ENCODE measurements around the gene PTPRG.

The PTPRG gene

DNA sequence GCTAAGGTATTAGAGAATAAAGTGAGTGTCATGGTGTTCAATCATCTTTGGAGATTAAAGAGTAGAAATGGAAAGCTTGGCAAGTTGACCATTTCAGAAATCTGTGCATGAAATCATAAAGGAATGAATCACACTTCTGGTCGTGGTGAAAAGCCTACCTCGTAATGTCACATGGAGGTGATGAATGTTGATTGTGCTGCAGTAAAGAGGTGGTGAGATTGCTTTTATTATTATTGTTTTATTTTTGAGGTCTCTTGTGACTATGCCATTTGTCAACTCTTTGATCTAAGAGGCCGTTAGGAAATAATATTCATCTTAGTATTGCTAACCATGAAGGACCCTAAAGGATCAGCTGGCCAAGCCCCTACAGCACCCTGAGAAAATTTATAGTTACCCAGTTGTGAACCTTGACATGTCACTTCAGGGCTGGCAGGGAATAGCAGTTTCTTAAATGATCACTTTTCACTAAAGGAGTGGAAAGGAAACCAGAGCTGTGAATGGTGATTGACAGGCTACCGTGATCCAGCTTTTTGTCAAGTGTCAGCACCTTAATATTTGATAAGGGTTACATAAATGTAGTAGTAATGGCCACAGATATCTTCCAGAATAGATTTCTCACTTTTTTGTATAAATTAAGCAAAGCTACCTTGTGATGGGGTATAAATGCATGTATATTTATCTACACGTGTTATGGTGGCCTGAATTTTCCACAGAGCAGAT lies 203.9 kb downstream of the PTPRG start:
- DNase-seq (ENCODE audit: low spot score): no peak

DNA sequence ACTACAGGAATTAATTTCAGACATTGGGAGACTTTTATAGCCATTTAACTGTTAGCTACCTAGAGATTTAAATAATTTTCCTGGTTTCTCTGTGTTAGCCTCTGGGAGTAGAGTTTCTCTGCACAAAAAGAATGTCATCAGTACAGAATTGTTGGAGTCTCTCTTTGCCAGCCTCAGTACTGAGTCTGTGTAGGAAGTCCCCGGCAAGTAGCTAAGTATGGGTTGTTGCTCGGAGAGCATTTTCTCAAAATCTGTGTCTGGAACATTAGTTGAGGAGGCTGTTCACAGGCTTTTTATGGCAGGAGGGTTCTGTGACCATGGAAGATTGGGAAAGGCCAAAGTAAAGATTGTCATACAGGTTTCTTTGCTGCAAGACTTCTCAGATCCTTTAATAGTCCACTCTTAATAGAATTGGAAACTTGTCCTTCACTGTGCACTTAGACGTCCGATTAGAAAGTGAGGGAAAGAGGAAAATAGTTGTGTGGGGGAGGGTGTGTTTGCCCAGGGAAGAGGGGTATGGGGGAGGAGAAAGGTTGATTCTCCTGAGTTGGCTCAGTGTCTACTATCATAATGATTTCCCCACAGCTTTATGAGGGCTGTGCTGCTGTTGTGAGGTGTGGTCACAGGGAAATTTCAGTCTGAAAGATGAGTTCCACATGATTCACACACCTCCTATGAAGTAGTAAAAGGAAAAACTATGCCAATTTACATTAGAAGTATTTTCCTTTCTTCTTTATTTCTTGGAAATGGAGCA lies 207.1 kb downstream of the PTPRG start:
- DNase-seq (ENCODE audit: low spot score): no peak

DNA sequence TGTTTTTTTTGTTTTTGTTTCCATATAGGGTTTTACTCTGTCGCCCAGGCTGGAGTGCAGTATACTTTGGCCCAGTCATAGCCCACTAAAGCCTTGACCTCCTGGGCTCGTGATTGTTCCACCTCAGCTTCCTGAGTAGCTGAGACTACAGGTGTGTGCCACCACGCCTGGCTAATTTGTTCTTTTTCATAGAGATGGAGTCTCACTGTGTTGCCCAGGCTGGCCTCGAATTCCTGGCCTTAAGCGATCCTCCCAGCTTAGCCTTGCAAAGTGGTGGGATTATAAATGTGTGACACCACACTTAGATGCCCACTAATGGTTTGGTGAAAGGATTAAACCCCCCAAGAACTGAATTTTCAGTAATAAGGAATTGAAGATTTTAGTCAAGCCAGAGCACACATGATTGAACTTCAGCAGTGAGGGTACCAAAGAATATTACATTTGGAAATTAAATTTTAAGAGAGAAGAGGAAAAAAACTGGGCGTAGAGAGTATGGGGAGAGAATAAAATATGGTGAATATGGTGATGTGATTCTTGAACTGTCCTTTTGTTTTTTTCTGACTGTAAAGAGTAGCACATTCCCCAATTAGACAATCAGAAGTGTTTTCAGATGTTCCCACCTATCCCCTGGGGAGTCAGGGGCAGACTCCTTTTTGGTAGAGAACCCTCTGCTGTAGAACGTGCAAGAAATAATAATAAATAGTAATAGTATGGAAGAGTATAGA lies 208.1 kb downstream of the PTPRG start:
- DNase-seq (ENCODE audit: low spot score): no peak

DNA sequence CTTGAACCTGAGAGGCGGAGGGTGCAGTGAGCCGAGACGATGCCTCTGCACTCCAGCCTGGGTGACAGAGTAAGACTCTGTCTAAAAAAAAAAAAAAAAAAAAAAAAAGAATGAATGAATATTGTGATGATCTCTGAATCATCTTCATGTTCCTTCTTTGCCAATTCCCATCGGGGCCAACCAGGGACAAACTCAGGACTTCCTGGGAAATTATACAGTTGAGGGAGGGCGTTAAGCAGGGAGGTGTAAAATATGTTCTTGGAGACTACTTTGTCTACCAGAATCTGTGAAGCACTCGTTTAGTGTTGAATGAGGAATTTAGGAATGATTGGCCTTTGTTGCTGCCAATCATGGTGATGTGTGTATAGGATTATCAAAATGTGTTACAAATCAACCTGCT lies 210.6 kb downstream of the PTPRG start:
- DNase-seq (ENCODE audit: low spot score): no peak

DNA sequence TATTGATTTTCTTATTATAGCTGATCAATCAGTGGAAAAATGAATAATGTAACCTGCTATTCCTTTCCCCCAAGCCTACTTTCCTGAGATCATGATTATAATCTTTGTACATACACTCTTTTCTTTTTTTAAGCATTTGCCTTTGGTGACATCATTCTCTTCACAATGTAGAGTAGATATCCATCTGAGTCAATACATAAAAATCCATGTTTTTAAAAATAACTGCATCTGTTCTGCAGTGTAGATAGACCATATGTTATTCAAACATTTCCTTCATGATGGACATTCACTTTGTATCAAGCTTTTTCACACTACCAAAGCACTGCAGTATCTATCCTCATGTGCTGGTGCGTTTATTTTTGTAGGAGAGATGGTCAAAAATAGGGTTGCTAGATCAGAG lies 211.1 kb downstream of the PTPRG start:
- DNase-seq (ENCODE audit: low spot score): no peak

DNA sequence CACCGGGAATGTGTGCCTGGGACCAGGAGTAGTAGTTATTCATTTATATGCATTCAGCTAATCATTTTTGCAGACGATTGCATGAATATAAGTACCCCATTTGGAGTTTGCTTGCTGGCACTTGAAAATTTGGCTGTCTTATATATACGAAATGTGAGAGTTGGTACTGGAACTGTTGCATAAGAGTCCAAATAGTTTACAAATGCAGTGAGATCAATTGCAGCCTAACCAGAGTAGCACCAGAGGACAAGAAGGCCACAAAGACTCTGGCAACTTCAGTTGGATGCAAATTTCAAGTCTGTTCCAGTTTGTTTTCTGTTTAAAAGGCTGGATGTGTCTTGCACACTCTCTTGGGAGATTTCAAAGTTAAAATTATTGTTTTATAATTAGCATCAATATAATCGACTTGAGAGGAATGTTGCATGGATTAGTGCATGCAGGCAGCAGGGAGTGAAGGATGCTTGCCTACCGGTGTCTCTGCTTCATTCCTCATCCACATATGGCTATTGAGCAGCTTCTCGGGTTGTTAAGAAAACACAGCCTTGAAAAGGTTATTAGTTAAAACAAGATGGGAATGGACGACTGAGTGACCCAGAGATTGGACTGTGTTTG lies 213.0 kb downstream of the PTPRG start:
- DNase-seq (ENCODE audit: low spot score): no peak

DNA sequence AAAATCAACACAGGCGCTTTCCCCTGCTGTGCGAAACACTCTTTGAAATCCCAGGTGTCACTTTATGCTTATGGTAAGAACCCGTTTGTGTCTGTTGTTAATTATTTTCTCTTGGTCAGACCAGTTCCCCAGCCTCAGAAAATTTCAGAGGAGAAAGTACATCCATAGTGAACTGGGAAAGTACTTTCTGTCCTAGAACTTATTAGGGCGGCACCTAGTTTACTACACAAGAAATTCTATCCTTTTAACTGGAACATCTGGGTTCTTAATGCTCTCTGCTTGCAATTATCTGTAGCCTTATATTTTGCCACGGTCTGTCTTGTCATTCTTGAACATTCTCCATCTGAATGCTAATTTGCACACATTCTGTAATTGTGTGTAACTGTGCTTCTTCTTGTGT lies 215.0 kb downstream of the PTPRG start:
- DNase-seq (ENCODE audit: low spot score): no peak

DNA sequence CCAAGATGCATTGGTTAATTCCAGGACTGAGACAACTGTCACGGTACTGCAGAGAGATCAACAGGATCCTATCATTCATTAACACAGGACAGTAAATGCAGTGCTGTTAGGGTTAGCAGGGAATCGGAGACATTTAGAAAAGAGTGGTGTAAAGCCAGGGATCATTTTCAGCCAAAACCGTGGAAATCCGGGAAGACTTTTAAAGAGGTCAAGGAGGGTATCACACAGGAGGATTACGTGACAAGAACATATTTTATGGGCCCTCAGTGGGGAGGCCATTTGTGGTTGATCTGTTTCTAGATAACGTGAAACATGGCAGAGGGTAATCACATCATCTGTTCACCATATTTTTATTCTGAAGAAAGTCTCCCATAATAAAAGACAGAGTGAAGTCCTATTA lies 216.1 kb downstream of the PTPRG start:
- no peak for DNase-seq (ENCODE audit: low spot score)

DNA sequence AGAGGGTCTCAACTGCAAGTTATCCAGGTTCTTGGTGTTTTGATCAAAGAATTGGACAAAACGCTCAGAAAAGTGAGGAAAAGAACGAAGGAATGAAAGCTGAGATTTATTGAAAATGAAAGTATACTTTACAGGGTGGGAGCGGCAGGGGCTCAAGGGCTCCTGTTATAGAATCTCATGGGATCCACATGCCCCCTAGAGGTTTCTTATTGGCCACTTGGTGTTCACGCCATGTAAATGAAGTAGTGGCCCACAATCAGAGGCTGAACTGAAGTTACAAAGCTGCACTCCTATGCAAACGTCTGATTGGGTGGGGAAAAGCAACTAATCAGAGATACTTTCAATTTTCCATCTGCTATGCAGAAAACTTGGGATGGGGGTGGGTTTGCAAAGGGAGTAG lies 216.7 kb downstream of the PTPRG start:
- DNase-seq (ENCODE audit: low spot score): no peak

DNA sequence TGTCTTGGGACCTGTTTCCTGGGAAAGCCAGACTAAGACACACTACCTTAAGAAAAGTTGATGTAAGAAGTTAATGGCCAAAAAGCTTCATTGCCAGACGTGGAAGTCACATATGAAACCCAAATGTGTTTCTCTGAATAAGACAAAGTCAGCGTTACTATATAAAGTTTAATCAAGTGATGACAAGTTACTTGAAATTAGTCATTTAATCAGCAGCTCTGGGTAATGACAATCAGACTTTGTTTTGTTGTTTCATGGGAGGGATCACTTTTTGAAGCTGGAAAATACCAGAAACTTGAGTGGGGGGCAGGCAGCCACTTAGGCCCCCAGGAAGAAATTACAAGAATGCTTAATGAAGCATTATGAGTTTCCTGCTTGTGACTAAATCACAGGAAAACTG lies 218.6 kb downstream of the PTPRG start:
- DNase-seq (ENCODE audit: low spot score): no peak

DNA sequence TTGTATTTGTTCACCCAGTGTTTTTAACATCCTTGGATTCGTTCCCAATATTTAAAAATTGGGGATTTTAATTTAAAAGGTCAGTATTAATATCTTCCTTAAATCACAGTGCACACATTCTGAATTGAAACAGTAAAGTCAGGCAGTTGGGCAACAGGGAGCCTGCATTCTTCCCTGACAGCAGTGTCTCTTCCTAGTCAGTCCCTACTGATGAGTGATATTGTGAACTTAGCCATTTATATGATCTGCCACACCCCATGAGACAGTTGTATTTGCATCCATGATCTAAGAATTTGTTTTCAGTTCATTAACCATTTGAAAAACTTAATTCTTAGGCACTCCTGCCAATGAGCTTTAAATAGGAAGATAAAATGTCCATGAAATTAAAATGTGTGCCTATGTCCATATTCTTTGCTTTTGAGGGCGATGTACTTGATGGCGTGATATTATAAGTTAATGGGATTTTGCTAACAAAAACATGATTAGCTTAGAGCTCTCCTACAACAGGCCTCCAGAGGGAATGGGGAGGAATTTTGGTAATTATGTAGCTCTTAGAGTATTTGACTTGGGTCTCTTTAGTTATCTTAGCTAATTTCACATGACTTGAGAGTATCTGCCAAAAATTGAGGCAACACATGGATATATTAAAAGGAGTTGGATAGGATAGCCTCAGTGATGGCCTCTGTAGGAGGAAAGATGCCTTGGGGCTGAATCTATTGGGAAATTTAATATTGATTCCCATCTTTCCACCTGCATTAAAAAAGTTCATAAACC lies 219.3 kb downstream of the PTPRG start:
- DNase-seq (ENCODE audit: low spot score): no peak

DNA sequence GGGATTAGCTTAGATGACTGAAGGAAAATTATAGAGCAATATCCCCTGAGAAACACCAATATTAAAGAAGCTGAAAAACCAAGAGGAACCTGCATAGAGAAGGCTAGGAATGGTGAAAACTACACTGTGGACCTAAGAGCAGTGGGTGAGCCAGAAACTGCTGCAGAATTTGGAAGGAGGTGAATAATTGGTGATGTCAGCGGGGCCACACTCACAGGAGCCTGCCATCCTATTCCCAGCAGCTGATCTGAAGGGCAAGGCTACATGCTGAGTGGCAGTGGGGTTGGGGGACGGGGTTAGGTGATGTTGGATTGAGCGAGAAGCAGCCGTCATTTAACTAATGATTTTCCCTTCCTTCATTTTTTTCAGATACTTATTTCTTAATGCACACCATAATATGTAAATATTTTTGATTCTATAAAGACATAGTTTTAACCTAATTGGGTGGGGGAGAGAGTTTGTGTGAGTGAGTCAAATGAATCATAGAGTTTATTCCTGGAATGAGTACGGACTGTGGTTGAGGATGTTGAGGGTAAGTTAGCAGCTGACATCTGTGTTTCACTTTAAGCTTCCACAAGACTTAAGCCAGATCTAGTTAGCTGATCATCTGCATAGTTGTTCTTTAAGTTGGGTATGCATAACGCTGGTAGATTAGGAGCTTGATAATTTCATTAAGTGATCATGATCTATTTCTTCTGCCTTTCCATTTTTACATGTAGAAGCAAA lies 222.8 kb downstream of the PTPRG start:
- no peak for DNase-seq (ENCODE audit: low spot score)

DNA sequence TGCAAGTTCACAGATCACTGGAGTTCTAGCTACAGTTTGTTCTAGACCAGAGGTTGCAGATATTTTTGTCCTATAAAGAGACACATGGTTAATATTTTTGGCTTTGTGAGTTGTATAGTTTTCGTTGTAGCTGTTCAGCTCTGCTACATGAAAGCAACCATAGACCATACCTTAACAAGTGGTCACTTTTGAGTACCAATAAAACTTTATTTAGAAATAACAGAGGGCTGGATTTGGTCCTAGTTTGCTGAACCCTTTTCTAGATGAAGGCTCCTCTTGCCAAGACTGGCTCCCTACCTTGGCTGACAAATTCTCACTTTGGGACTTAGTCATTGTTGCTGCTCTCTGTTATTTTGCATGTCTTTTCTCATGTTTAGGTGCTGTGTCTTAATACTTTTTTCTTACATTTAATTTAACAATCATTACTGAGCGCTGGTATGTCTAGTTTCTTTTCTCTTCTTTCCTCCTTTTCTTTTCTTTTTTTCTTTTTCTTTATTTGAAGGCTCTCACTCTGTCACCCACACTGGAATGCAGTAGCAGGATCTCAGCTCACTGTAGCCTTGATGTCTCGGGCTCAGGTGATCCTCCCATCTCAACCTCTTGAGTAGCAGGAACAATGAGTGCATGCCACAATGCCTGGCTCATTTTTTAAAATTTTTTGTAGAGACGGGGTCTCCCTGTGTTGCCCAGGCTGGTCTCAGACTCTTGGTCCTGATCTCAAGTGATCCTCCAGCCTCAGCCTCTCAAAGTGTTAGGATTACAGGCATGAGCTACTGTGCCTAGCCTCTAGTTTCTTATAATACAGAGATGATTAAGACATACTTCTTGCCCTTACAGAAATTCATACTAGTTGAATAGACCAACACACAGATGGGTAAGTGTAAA lies 227.5 kb downstream of the PTPRG start:
- DNase-seq (ENCODE audit: low spot score): no peak

DNA sequence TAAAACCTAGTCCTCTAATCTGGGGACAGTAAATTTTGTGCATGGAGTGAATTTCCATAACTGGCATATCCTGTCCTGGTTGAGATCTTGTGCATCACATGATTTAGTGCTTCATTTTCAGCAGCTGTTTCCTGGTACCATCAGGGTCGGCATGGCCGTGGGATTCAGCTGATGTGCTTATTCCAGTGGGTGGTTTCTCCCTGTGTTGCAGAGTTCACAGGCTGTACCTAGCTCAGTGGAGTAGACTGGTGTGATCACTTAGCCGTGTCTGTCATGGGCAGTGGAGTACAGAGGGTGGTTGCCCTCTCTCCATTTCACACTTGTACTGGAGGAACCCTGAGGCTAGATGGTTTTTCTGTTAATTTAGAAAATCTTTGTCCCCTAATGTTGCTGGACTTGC lies 228.5 kb downstream of the PTPRG start:
- DNase-seq (ENCODE audit: low spot score): no peak

DNA sequence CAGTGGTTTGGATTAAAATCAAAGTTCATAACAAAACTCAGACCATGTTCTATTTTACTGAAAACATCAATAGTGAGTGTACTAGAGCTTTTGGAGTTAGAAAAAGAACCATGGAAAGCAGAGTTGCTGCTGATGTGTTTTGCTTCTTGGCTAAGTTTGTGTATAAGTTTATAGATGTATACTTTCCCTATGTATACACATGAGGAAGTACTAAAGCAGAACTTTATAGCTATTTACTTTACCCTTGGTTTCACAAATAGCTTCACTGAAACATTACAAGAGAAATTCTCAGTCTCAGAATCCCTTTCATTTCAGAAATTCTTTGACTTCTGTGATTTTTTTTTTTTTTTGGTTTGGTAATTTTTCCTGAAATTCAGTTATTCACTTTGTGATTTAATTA lies 229.0 kb downstream of the PTPRG start:
- DNase-seq (ENCODE audit: low spot score): no peak

DNA sequence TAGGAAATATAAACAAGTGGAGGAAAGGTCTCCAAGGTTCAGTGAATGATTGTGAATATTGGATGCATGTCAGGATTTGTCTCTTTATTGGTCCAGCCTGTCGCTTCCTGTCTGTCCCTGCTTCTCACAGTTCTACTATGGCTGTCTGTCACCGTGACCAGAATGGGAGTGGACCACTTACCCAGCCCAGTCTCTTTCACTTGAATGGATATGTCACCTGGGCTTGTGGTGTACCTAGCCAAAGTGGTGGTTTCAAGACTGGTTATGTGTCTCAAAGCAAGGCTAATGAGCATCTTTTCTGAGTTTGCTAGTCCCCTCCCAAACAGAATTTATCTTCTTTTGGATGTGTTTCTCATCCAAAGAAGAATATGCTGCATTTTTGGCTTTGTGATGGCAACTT lies 231.7 kb downstream of the PTPRG start:
- DNase-seq (ENCODE audit: low spot score): no peak

DNA sequence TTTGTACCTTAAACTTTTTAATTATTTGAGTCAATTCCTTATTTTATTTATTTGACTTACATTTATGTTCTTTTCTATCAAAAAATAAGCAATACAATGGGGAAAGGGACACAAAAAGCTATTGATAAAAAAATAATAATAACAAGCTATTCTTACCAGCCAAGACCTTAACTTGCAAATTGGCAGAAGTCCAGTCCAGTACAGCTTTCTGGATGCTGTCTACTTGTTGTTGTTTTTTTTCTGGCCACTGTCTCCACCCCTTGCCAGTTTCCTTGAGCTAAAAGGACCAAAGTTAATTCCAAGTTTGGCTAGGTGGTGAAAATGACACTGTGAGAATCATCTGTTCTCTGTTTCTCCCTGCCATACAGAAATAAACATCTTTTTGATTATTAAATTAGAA lies 232.2 kb downstream of the PTPRG start:
- DNase-seq (ENCODE audit: low spot score): no peak

DNA sequence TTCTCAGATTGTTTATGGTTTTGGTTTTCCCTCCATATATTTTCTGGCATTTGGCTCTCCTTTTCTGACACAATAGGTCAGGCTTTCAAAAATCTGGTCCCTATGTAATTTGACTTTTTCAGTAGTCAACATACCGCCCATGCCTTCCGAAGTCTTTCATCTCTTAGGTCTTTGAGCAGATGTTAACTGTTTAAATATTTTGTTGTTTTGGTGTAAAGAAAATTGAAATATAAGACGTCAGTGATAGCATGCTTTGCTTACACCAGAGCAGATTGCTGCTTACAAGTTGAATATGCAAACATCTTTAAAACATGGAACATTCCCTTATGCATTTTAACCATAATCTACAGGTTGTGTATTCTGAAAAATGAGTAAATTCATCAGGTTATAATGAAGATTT lies 233.0 kb downstream of the PTPRG start:
- DNase-seq (ENCODE audit: low spot score): no peak

DNA sequence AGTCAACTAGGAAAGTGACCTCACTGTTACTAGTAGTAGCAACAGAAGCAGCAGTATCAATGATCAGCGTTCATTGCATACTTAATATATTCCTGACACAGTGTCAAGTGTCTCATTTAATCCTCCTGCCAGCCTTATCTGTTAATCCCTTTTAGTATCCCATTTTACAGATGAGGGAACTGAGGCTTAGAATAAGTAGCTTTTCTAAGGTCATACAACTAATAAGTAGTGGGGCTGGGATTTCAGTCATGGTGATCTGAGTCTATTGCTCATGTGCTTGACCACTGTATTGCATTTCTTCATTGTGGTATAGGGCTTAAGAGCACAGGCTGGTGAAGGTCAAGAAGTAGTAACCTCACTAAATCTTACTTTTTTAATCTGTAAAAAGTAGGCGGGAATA lies 233.6 kb downstream of the PTPRG start:
- no peak for DNase-seq (ENCODE audit: low spot score)

DNA sequence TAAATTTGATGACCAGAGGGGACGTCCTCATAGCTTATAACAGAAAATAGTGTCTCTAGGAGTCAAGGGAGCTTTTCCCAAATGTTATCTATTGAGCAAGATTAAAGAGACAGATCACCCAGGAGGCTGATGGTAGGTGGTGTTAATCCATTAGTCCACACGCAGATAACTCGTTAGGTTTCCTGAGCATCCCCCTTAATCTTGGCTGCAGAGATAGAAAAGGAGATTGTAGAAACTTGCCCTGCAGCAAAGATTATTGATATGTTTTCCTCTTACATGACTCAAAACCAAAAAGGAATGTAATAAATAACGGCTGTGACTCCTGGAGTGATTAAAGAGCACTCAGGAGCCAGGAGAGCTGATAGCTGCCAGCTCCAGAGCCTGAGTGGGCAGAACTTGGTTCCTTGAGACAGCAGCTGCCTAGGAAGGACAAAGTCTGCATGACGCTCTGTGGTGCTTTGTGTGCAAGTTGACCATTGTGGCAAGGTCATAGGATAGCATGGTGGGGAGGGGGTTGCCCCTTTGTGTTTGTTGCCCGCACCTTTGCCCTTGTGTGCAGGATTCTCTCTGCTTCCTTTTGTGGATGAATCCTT lies 234.8 kb downstream of the PTPRG start:
- DNase-seq (ENCODE audit: low spot score): no peak

Data from HuH-7.5 (cell line).